Umbilical cord (tissue), 2 donors: ENCODE data around the gene ITGA6. TPM values are rescaled to one million over a fixed set of nuclear protein-coding genes. Genes with fewer than 3 reads are reported as not detected.
A peak's percentile ranks its signal among the peaks of the same experiment; 100 is the strongest.

ENCODE experiments used
- DNase-seq: peaks from one replicate; pipeline ENCODE4 v3.0.0-alpha.2; 2015; ENCODE audit warnings: low spot score
- total RNA-seq: library from RNA; depleted of rRNA; stranded (reverse); fragments of >200 nt; gene quantifications from one replicate; pipeline ENCODE4 v1.2.3, GENCODE V29; 2014; ENCODE audit warnings: low replicate concordance; ENCODE audit not compliant: insufficient read depth

ITGA6 gene
- total RNA-seq, 1 donor from 2014 or later = 107 TPM

- DNase-seq = no peak
These were observed 11.6 kb upstream of the ITGA6 start for GRCh38 chr2:172415865-172416183.

GRCh38 chr2:172416447-172417058 is 10.8 kb upstream of the ITGA6 start:
- no peak for DNase-seq

GRCh38 chr2:172420216-172420615 is 7.2 kb upstream of the ITGA6 start:
- DNase-seq = no peak

- no peak for DNase-seq
These were observed 4.2 kb upstream of the ITGA6 start for GRCh38 chr2:172423160-172423559.

GRCh38 chr2:172425336-172425735 is 2.0 kb upstream of the ITGA6 start:
- no peak for DNase-seq

- no peak for DNase-seq
These were observed 641 bp upstream of the ITGA6 start for GRCh38 chr2:172426635-172427255.

- peak; percentile 16 for DNase-seq
These were observed 825 bp downstream of the ITGA6 start for GRCh38 chr2:172427990-172428831.

- no peak for DNase-seq
These were observed 1.4 kb downstream of the ITGA6 start for GRCh38 chr2:172428832-172429210.

GRCh38 chr2:172429301-172429968 is 2.0 kb downstream of the ITGA6 start:
- peak; percentile 28 for DNase-seq

GRCh38 chr2:172430027-172430426 is 2.6 kb downstream of the ITGA6 start:
- no peak for DNase-seq

- no peak for DNase-seq
These were observed 3.3 kb downstream of the ITGA6 start for GRCh38 chr2:172430678-172431077.

- DNase-seq = no peak
These were observed 4.1 kb downstream of the ITGA6 start for GRCh38 chr2:172431463-172431862.

GRCh38 chr2:172431993-172432392 is 4.6 kb downstream of the ITGA6 start:
- no peak for DNase-seq

- DNase-seq = no peak
These were observed 5.8 kb downstream of the ITGA6 start for GRCh38 chr2:172433144-172433543.

GRCh38 chr2:172434821-172435605 is 7.6 kb downstream of the ITGA6 start:
- no peak for DNase-seq

- no peak for DNase-seq
These were observed 8.2 kb downstream of the ITGA6 start for GRCh38 chr2:172435606-172435911.

- DNase-seq = no peak
These were observed 9.5 kb downstream of the ITGA6 start for GRCh38 chr2:172436889-172437288.

- no peak for DNase-seq
These were observed 10.3 kb downstream of the ITGA6 start for GRCh38 chr2:172437419-172438341.

GRCh38 chr2:172438741-172439508 is 11.5 kb downstream of the ITGA6 start:
- DNase-seq = no peak

- DNase-seq = no peak
These were observed 12.1 kb downstream of the ITGA6 start for GRCh38 chr2:172439509-172439860.
